HepG2 (cell line): Measurements from ENCODE around the gene DRAP1. TPM values are rescaled to one million over a fixed set of nuclear protein-coding genes. Genes with fewer than 3 reads are reported as not detected.

Source experiments
- ATAC-seq: fragments of 200-7000 bp; cut with Tn5 transposase; 3 replicates; pipeline ENCODE4 v1.9.1; 2020; ENCODE audit warnings: mild to moderate bottlenecking, moderate library complexity
- BruUV-seq: library from RNA; stranded (reverse); fragments of 400-500 nt; replicated peaks from 2 replicates; lab custom pipeline; 2021; lab: Mats Ljungman, UMichigan
- CTCF ChIA-PET: fragments of 300-600 bp; formaldehyde crosslinking; extraction: SDS; loops from one replicate; lab custom pipeline; 2021; ENCODE audit warnings: low total read pairs, inconsistent platforms, low intra/inter-chr PET ratio; lab: Yijun Ruan, JAX
- POLR2A ChIA-PET: fragments of 350-600 bp; sonication (Branson Sonifier 250); formaldehyde crosslinking; loops from one replicate; lab custom pipeline; 2020; ENCODE audit warnings: antibody characterized with exemption, inconsistent platforms; lab: Yijun Ruan, JAX
- DNase-seq: peaks from one replicate; pipeline ENCODE4 v3.0.0-alpha.2; 2015; ENCODE audit warnings: low spot score
- FAIRE-seq: peaks from 3 replicates; lab custom pipeline; 2011; peaks lifted over from hg19 to GRCh38; lab: Jason Lieb, UNC
- H2AFZ ChIP-seq: one replicate; pipeline ENCODE4 v1.6.1; 2011; ENCODE audit warnings: low read length, inconsistent platforms
- H3K27ac ChIP-seq: fragments of 300-600 bp; 3 replicates; pipeline ENCODE4 v1.8.0; 2011; ENCODE audit warnings: mixed run types, mild to moderate bottlenecking, mixed read lengths, low read length, inconsistent platforms; ENCODE audit not compliant: insufficient read depth; ENCODE audit errors: extremely low read length
- H3K27me3 ChIP-seq, 2 experiments: fragments of 200-600 bp in 1 of 2; 2 replicates in 1 of 2; 3 replicates in 1 of 2; pipeline versions ENCODE4 v1.6.0 to v1.8.0; 2011; ENCODE audit warnings: low read length in 2 of 2, mild to moderate bottlenecking in 2 of 2, moderate library complexity in 2 of 2, inconsistent platforms in 1 of 2; ENCODE audit not compliant: insufficient read depth in 2 of 2, control insufficient read depth in 1 of 2
- H3K36me3 ChIP-seq, 2 experiments: fragments of 200-600 bp in 1 of 2; replicated peaks in 1 of 2; 2 replicates in 1 of 2; 3 replicates in 1 of 2; pipeline versions ENCODE4 v1.5.1 to v1.8.0; 2011; ENCODE audit warnings: low read length in 2 of 2, inconsistent platforms in 1 of 2; ENCODE audit not compliant: insufficient read depth in 2 of 2, control insufficient read depth in 1 of 2
- H3K4me1 ChIP-seq: 2 replicates; pipeline ENCODE4 v1.5.1; 2012; ENCODE audit warnings: low read length, inconsistent platforms; ENCODE audit not compliant: insufficient read depth
- H3K4me2 ChIP-seq: 2 replicates; pipeline ENCODE4 v1.6.0; 2011; ENCODE audit warnings: low read depth, low read length, inconsistent platforms
- H3K4me3 ChIP-seq, 3 experiments: fragments of 200-600 bp in 1 of 3; sonication (generic), shearing (Covaris generic) in 1 of 3; replicated peaks in 1 of 3; 2 replicates each; pipeline ENCODE4 v1.5.1; 2011 to 2016; ENCODE audit warnings: low read length in 3 of 3, inconsistent platforms in 2 of 3, low read depth in 2 of 3, mild to moderate bottlenecking in 2 of 3, control low read depth in 1 of 3, mixed read lengths in 1 of 3; ENCODE audit not compliant: insufficient read depth in 1 of 3
- H3K79me2 ChIP-seq: one replicate; pipeline ENCODE4 v1.6.1; 2011; ENCODE audit warnings: low read length, inconsistent platforms; ENCODE audit not compliant: insufficient read depth
- H3K9ac ChIP-seq: 2 replicates; pipeline ENCODE4 v1.6.0; 2011; ENCODE audit warnings: mild to moderate bottlenecking, low read depth, low read length, inconsistent platforms; ENCODE audit not compliant: insufficient read depth
- H3K9me3 ChIP-seq: 2 replicates; pipeline ENCODE4 v1.5.1; 2012; ENCODE audit warnings: mild to moderate bottlenecking, low read length
- H4K20me1 ChIP-seq: 2 replicates; pipeline ENCODE4 v1.6.0; 2011; ENCODE audit warnings: inconsistent platforms, mild to moderate bottlenecking, low read length, moderate library complexity; ENCODE audit not compliant: insufficient read depth
- ARID2 ChIP-seq: sonication (generic); formaldehyde crosslinking; IDR thresholded peaks from 2 replicates; pipeline ENCODE4 v1.8.1; 2022; ENCODE audit warnings: mild to moderate bottlenecking, missing genetic modification reagents, borderline replicate concordance
- ESRRA ChIP-seq: sonication (generic); formaldehyde crosslinking; IDR thresholded peaks from 2 replicates; pipeline ENCODE4 v1.5.1; 2020; ENCODE audit warnings: mild to moderate bottlenecking, low read depth, missing genetic modification reagents
- HDAC6 ChIP-seq: fragments of 200-600 bp; sonication (generic); IDR thresholded peaks from 2 replicates; pipeline ENCODE4 v1.7.0; 2017; ENCODE audit warnings: mild to moderate bottlenecking, antibody characterized with exemption, low read length, low read depth
- HNRNPLL ChIP-seq: fragments of 200-400 bp; formaldehyde crosslinking; IDR thresholded peaks from 2 replicates; pipeline ENCODE4 v1.6.1; 2017; ENCODE audit warnings: mild to moderate bottlenecking, low read depth, low read length; ENCODE audit not compliant: poor library complexity, severe bottlenecking
- SRSF9 ChIP-seq: fragments of 200-400 bp; formaldehyde crosslinking; IDR thresholded peaks from 2 replicates; pipeline ENCODE4 v1.6.1; 2018; ENCODE audit warnings: borderline replicate concordance, mild to moderate bottlenecking, low read depth, low read length; ENCODE audit not compliant: insufficient read depth, poor library complexity, severe bottlenecking
- ZNF484 ChIP-seq: sonication (generic); formaldehyde crosslinking; IDR thresholded peaks from 2 replicates; pipeline ENCODE4 v1.5.1; 2020; ENCODE audit warnings: mild to moderate bottlenecking, low read depth, missing genetic modification reagents, borderline replicate concordance
- ZNF501 ChIP-seq: sonication (generic); formaldehyde crosslinking; IDR thresholded peaks from 2 replicates; pipeline ENCODE4 v1.5.1; 2020; ENCODE audit warnings: mild to moderate bottlenecking, moderate library complexity, missing genetic modification reagents
- ZNF607 ChIP-seq: sonication (generic); formaldehyde crosslinking; IDR thresholded peaks from 2 replicates; pipeline ENCODE4 v1.5.1; 2020; ENCODE audit warnings: missing genetic modification reagents, mild to moderate bottlenecking, borderline replicate concordance
- ZNF713 ChIP-seq: sonication (generic); formaldehyde crosslinking; IDR thresholded peaks from 2 replicates; pipeline ENCODE4 v1.4.0; 2020; ENCODE audit warnings: mild to moderate bottlenecking, missing genetic modification reagents
- WGBS: methylation state at CpG from one replicate; pipeline ENCODE4 v1.1.6; 2017; ENCODE audit warnings: low lambda C conversion rate; 5-methylcytosine and 5-hydroxymethylcytosine counted together
- in situ Hi-C: cut with HindIII; loops from 2 replicates; pipeline ENCODE4 v1.10.0; 2017; ENCODE audit warnings: low pct_unique_long_range_greater_than_20kb; ENCODE audit not compliant: extremely low pct_ligation_motif_present
- intact Hi-C: fragments of 100-400 bp; cut with micrococcal nuclease; formaldehyde crosslinking; loops from one replicate; pipeline ENCODE4 v1.10.0; 2022; ENCODE audit not compliant: unreplicated experiment
- polyA plus RNA-seq, 8 experiments: library from polyadenylated mRNA; depleted of rRNA in 3 of 8; stranded (reverse) in 7 of 8; unstranded in 1 of 8; fragments of >200 nt; fragmentation: Illumina TruSeq in 4 of 8; extraction: Trizol in 4 of 8; gene quantifications; 2 replicates each; pipeline versions ENCODE4 v1.2.1 to v1.2.3, GENCODE V29; 2011 to 2016; ENCODE audit warnings: low read depth in 4 of 8, missing spikeins in 1 of 8, mixed read lengths in 1 of 8; ENCODE audit not compliant: insufficient read depth in 1 of 8
- total RNA-seq, 5 experiments: library from RNA; depleted of rRNA; stranded (reverse); fragments of >200 nt; fragmentation: Illumina TruSeq; extraction: Trizol; gene quantifications; 2 replicates each; pipeline ENCODE4 v1.2.3, GENCODE V29; 2016; ENCODE audit warnings: low read depth in 1 of 5
- TF ChIP-seq, protein P1 (sequence below): sonication (generic); formaldehyde crosslinking; IDR thresholded peaks from 2 replicates; pipeline ENCODE4 v1.8.0; 2022; ENCODE audit warnings: low read depth, missing genetic modification reagents
- TF ChIP-seq, protein P2 (sequence below): sonication (generic); formaldehyde crosslinking; IDR thresholded peaks from 2 replicates; pipeline ENCODE4 v1.5.0; 2020; ENCODE audit warnings: mild to moderate bottlenecking, missing genetic modification reagents
- TF ChIP-seq, protein P3 (sequence below): sonication (generic); formaldehyde crosslinking; IDR thresholded peaks from 2 replicates; pipeline ENCODE4 v1.5.0; 2020; ENCODE audit warnings: mild to moderate bottlenecking, missing genetic modification reagents
- TF ChIP-seq, protein P4 (sequence below): sonication (generic); formaldehyde crosslinking; IDR thresholded peaks from 2 replicates; pipeline ENCODE4 v1.4.0; 2020; ENCODE audit warnings: missing genetic modification reagents

Gene DRAP1
- total and polyA plus RNA-seq, 2 of the 13 experiments (the other 11 are each of a cell fraction or from before 2014, with no cell fraction given): 46.8 to 52.3 TPM

DNA sequence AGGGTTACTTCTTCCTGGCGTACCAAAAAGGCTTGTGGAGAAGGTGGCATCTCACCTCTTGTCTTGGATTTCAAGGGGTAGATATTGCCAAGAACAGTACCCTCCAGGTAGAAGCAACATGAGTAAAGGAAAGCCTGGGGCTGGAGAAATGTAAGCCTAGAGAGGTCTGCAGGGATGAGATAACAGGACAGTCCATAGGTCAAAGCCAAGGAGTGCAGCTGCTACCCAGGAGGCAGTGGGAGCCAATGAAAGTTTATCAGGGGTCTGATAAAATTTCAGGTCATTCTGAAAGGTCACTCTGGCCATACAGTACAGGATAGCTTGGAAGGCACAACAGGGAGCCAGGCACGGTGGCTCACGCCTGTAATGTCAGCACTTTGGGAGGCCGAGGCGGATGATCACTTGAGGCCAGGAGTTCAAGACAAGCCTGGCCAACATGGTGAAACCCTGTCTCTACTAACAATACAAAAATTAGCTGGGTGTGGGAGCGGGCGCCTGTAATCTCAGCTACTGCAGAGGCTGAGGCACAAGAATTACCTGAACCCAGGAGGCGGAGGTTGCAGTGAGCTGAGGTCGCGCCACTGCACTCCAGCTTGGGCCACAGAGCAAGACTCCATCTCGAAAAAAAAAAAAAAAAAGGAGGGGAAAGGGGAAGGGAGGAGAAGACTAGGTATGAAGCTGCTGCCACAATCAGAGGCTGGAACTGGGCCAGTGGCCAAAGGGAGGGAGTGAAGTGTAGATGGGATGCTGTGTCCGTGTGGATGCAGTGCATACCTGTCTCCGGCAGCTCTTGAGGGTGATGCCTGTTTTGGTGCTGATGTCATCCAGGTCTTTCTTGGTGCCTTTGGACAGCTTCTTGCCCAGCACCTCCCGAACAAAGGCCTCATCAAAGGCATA, 32.2 kb upstream of the DRAP1 start (continued):
- TF ChIP-seq, protein P1, sequence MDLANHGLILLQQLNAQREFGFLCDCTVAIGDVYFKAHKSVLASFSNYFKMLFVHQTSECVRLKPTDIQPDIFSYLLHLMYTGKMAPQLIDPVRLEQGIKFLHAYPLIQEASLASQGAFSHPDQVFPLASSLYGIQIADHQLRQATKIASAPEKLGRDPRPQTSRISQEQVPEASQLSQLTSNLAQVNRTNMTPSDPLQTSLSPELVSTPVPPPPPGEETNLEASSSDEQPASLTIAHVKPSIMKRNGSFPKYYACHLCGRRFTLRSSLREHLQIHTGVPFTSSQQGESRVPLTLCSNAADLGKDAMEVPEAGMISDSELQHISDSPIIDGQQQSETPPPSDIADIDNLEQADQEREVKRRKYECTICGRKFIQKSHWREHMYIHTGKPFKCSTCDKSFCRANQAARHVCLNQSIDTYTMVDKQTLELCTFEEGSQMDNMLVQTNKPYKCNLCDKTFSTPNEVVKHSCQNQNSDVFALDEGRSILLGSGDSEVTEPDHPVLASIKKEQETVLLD (CRISPR knock-in tag): no peak
- TF ChIP-seq, protein P2, sequence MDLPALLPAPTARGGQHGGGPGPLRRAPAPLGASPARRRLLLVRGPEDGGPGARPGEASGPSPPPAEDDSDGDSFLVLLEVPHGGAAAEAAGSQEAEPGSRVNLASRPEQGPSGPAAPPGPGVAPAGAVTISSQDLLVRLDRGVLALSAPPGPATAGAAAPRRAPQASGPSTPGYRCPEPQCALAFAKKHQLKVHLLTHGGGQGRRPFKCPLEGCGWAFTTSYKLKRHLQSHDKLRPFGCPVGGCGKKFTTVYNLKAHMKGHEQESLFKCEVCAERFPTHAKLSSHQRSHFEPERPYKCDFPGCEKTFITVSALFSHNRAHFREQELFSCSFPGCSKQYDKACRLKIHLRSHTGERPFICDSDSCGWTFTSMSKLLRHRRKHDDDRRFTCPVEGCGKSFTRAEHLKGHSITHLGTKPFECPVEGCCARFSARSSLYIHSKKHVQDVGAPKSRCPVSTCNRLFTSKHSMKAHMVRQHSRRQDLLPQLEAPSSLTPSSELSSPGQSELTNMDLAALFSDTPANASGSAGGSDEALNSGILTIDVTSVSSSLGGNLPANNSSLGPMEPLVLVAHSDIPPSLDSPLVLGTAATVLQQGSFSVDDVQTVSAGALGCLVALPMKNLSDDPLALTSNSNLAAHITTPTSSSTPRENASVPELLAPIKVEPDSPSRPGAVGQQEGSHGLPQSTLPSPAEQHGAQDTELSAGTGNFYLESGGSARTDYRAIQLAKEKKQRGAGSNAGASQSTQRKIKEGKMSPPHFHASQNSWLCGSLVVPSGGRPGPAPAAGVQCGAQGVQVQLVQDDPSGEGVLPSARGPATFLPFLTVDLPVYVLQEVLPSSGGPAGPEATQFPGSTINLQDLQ (CRISPR knock-in tag): no peak

DNA sequence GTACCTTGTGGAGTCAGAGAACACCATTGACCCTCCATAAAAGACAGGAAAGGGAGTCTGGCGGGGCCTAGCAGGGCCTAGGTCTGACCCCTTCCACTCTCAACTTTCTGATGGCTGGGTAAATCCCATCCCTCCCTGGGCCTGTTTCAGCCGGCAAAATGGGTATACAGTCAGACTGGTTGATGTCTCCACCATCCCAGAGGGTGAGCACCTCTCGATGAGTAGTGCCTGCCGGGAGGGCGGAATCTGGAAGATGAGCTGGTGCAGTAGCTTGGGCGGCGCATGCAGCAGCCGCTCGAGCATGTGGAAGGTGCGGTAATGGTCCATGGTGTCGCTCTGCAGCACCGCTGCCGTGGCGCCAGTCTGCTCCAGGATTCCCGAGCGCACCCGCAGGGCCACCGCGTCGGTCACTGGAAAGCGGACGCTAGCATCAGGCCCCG, 31.5 kb upstream of the DRAP1 start:
- ATAC-seq: peak; percentile 6
- BruUV-seq: TSS peak; percentile 54
- Histone ChIP-seq H3K27ac (peak overlapping the region; percentile 37), H3K36me3 (peaks cover 4 to 16% of the 10 kb centered on the region in 2 experiments; a peak in 4 of 5 replicates), H2AFZ (no peak overlapping the region), H3K79me2 (peaks cover 5% of the 10 kb centered on the region), H3K4me2 (peak overlapping the region; percentile 96), H3K4me1 (peaks cover 67% of the 10 kb centered on the region), H3K4me3 (peak overlapping the region; percentile 74 to 91 (median 87)), H3K9ac (peak overlapping the region; percentile 70), H3K9me3 (no peaks in the 10 kb centered on the region), H3K27me3 (no peaks in the 10 kb centered on the region; a peak in 1 of 5 replicates), H4K20me1 (no peaks in the 10 kb centered on the region)
- intact Hi-C loops (loop anchor here (1.0 to 5.0 kb wide), 4 partner anchors 29 to 102 kb away; partner anchors contain the start of genes CFL1 and SART1), in situ Hi-C loops (no loop called here)
- 0% methylated on average over 14 of the region's 23 CpGs for WGBS
- FAIRE-seq: no peak
- ChIA-PET POLR2A (interaction anchor here (0.6 to 7.6 kb wide), 31 partner anchors 9 to 235 kb away, joined by 3 to 95 read pairs (median 5); partner anchors contain the start of genes BANF1, C11orf68, CFL1 and EFEMP2), CTCF (interaction anchor here (1.1 to 6.9 kb wide), 5 partner anchors 11 to 143 kb away, joined by 3 to 63 read pairs (median 4); no protein-coding TSS in a partner anchor)
- DNase-seq: no peak
- TF ChIP-seq, protein P3, sequence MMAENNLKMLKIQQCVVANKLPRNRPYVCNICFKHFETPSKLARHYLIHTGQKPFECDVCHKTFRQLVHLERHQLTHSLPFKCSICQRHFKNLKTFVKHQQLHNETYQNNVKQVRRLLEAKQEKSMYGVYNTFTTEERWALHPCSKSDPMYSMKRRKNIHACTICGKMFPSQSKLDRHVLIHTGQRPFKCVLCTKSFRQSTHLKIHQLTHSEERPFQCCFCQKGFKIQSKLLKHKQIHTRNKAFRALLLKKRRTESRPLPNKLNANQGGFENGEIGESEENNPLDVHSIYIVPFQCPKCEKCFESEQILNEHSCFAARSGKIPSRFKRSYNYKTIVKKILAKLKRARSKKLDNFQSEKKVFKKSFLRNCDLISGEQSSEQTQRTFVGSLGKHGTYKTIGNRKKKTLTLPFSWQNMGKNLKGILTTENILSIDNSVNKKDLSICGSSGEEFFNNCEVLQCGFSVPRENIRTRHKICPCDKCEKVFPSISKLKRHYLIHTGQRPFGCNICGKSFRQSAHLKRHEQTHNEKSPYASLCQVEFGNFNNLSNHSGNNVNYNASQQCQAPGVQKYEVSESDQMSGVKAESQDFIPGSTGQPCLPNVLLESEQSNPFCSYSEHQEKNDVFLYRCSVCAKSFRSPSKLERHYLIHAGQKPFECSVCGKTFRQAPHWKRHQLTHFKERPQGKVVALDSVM (CRISPR knock-in tag): no peak
- TF ChIP-seq, protein P4, sequence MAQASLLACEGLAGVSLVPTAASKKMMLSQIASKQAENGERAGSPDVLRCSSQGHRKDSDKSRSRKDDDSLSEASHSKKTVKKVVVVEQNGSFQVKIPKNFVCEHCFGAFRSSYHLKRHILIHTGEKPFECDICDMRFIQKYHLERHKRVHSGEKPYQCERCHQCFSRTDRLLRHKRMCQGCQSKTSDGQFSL (CRISPR knock-in tag): no peak
- TF ChIP-seq ZNF607 (CRISPR knock-in tag) (no peak), HNRNPLL (peak; percentile 33), ZNF484 (CRISPR knock-in tag) (no peak), ESRRA (CRISPR knock-in tag) (0 out of 2 replicates have a peak, but pooled peaks have one; percentile 16), HDAC6 (no peak), SRSF9 (no peak), ARID2 (0 out of 2 replicates have a peak, but pooled peaks have one; percentile 2), ZNF713 (CRISPR knock-in tag) (no peak), ZNF501 (CRISPR knock-in tag) (no peak)
